DND-41 (cell line): ENCODE results near the gene DRP2.

Experiments
- EZH2 ChIP-seq: IDR thresholded peaks from 3 replicates; pipeline ENCODE4 v1.6.1; 2012; ENCODE audit warnings: borderline replicate concordance, low read depth, mild to moderate bottlenecking, moderate library complexity, low read length, inconsistent platforms; ENCODE audit not compliant: severe bottlenecking
- TF ChIP-seq, protein P1 (sequence below): IDR thresholded peaks from 2 replicates; pipeline ENCODE4 v1.5.1; 2012; ENCODE audit warnings: borderline replicate concordance, low read length, moderate library complexity, mild to moderate bottlenecking; ENCODE audit not compliant: poor library complexity, severe bottlenecking; ENCODE audit errors: extremely low read depth

DNA sequence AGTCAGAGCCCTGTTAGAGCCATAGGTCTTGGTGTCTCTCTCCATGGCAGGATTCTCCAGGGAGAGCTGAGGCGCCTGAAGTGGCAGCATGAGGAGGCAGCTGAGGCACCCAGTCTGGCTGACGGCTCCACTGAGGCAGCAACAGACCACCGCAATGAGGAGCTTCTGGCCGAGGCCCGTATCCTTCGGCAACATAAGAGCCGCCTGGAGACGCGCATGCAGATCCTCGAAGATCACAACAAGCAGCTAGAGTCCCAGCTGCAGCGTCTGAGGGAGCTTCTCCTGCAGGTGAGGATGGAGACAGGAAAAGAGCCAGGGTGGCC, 38.6 kb downstream of the DRP2 start:
- TF ChIP-seq, protein P1, sequence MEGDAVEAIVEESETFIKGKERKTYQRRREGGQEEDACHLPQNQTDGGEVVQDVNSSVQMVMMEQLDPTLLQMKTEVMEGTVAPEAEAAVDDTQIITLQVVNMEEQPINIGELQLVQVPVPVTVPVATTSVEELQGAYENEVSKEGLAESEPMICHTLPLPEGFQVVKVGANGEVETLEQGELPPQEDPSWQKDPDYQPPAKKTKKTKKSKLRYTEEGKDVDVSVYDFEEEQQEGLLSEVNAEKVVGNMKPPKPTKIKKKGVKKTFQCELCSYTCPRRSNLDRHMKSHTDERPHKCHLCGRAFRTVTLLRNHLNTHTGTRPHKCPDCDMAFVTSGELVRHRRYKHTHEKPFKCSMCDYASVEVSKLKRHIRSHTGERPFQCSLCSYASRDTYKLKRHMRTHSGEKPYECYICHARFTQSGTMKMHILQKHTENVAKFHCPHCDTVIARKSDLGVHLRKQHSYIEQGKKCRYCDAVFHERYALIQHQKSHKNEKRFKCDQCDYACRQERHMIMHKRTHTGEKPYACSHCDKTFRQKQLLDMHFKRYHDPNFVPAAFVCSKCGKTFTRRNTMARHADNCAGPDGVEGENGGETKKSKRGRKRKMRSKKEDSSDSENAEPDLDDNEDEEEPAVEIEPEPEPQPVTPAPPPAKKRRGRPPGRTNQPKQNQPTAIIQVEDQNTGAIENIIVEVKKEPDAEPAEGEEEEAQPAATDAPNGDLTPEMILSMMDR = no peak
- TF ChIP-seq EZH2 = no peak
